Fibroblast of villous mesenchyme (primary cell): Measurements from ENCODE around the gene OLIG3. TPM values are rescaled to one million over a fixed set of nuclear protein-coding genes. Genes with fewer than 3 reads are reported as not detected.

ENCODE experiments used
- DNase-seq: peaks from one replicate; pipeline ENCODE4 v3.0.0-alpha.2; 2010; ENCODE audit warnings: low read depth
- H3K4me3 ChIP-seq: 2 replicates; pipeline ENCODE4 v1.5.1; 2011; ENCODE audit warnings: low read depth, mild to moderate bottlenecking, low read length
- total RNA-seq: library from RNA; depleted of rRNA; stranded (reverse); fragments of >200 nt; gene quantifications from 2 replicates; pipeline ENCODE4 v1.2.3, GENCODE V29; 2012
- TF ChIP-seq, protein P1 (sequence below): IDR thresholded peaks from 2 replicates; pipeline ENCODE4 v1.5.1; 2012; ENCODE audit warnings: low read depth, mild to moderate bottlenecking, low read length; ENCODE audit not compliant: insufficient read depth

The OLIG3 gene
- total RNA-seq, 1 donor, result not detected

- DNase-seq, result no peak
- TF ChIP-seq, protein P1, sequence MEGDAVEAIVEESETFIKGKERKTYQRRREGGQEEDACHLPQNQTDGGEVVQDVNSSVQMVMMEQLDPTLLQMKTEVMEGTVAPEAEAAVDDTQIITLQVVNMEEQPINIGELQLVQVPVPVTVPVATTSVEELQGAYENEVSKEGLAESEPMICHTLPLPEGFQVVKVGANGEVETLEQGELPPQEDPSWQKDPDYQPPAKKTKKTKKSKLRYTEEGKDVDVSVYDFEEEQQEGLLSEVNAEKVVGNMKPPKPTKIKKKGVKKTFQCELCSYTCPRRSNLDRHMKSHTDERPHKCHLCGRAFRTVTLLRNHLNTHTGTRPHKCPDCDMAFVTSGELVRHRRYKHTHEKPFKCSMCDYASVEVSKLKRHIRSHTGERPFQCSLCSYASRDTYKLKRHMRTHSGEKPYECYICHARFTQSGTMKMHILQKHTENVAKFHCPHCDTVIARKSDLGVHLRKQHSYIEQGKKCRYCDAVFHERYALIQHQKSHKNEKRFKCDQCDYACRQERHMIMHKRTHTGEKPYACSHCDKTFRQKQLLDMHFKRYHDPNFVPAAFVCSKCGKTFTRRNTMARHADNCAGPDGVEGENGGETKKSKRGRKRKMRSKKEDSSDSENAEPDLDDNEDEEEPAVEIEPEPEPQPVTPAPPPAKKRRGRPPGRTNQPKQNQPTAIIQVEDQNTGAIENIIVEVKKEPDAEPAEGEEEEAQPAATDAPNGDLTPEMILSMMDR, result no peak
- no peak overlapping the region for H3K4me3 ChIP-seq
Observed at GRCh38 chr6:137514418-137514817, 20.2 kb upstream of the OLIG3 start.

- DNase-seq, result no peak
- TF ChIP-seq, protein P1, result no peak
- no peak overlapping the region for H3K4me3 ChIP-seq
Observed at GRCh38 chr6:137512757-137513605, 18.8 kb upstream of the OLIG3 start.

DNA sequence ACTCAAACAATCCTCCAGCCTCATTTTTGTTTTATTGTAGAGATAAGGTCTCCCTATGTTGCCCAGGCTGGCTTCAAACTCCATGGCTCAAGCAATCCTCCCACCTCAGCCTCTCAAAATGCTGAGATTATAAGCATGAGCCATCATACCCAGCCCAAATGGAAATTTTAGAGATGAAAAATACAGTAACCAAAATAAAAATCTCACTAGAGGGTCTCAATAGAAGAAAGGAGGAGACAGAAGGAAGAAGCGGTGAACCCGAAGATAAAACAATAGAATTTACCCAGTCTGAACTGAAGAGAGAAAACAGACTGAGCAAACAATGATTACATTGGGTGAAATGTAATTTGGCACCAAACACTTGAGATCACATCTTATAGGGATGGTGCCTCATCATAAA lies 16.7 kb upstream of the OLIG3 start:
- no peak overlapping the region for H3K4me3 ChIP-seq
- TF ChIP-seq, protein P1, result no peak
- no peak for DNase-seq

GRCh38 chr6:137498481-137499190 lies 4.4 kb upstream of the OLIG3 start:
- no peak for DNase-seq
- TF ChIP-seq, protein P1, result no peak
- H3K4me3 ChIP-seq, result no peak overlapping the region

DNA sequence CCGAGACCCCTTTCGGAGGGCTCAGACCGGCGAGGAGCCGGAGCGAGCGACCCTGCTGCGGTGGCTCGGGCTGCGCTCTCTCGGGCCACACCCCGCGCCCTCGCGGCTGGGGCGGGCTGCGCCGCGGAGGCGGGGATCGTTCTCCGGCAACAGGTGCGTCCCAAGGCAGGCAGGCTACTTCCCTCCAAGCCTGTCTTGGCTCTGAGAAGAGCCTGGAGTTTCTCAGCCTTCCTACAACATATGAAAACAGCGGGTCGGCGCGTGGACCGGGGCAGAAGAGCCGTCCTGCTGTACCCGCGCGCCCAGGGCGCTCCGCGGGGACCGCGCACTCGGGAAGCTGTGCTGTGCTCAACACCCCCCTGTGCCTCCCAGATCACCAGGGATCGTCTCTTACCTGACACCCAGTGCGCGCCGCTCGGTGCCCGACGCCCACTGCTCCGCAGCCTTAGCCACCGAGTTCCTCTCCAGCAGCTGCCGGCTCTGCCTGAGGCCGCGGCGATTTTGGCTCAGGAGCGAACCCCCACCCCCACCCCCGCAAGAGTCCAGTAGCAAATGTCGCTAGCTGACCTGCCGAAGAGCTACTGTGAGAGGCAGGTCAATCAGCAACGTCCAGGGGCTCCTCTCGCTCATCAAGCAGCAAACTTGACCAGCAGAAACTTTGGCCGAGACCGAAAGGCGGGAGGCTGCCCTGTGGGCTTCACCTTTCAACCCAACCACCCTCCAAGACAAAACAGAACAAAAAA lies 3.7 kb upstream of the OLIG3 start:
- no peak overlapping the region for H3K4me3 ChIP-seq
- no peak for DNase-seq
- TF ChIP-seq, protein P1, result no peak

DNA sequence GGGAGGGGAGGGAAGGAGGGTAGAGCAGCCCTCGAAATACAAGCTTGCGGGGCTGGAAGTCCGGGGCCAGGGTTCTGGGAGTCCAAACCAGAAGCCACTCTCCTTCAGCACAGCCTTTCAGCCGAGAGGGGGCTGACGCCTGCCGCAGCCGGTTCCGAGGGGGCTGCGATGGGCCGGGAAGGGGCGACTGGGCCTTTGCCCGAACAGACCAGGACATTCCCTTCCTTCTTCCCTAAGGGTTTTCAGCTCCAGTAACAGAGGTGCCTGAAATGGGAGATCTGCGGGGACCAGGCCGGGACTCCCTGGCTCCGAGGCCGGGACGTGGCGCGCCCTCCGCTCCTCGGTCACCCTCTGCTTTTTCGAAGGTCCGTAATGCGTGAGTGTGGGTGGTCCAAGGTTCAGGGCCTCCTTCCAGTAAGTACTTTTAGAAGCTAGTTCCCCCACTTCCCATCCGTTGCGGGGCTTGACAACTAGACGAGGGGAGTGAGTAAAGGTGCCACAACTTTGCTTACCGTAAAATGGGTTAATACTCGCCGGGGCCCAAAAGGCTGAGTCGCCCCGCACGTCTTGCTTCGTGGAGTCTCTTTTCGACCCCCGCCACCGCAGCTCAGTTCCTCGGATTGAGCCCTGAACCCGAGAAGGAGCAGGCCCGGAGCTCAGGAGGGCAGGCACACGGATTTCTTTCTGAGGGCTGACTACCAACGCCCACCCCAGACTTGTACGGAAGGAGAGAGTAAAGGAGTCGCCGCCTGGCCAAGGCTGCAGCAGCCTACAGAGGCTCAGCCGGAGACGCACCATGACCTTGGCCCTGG lies 2.9 kb upstream of the OLIG3 start:
- no peak for DNase-seq
- TF ChIP-seq, protein P1, result no peak
- H3K4me3 ChIP-seq, result no peak overlapping the region
